Kidney glomerular epithelial cell (primary cell): Measurements from ENCODE around the gene GALNT11.
"Not testable (repeated sequence)": the region's sequence is repeated elsewhere in the genome, so short reads cannot be mapped to it uniquely, and the experiment has no call there.

ENCODE experiments used
- DNase-seq: peaks from one replicate; lab custom pipeline; 2025; lab: John Stamatoyannopoulos, UW

GALNT11 gene

GRCh38 chr7:152075379-152075778 is 49.9 kb downstream of the GALNT11 start:
- not testable (repeated sequence) for DNase-seq

- no peak for DNase-seq
These were observed 50.9 kb downstream of the GALNT11 start for GRCh38 chr7:152076324-152076821.

DNA sequence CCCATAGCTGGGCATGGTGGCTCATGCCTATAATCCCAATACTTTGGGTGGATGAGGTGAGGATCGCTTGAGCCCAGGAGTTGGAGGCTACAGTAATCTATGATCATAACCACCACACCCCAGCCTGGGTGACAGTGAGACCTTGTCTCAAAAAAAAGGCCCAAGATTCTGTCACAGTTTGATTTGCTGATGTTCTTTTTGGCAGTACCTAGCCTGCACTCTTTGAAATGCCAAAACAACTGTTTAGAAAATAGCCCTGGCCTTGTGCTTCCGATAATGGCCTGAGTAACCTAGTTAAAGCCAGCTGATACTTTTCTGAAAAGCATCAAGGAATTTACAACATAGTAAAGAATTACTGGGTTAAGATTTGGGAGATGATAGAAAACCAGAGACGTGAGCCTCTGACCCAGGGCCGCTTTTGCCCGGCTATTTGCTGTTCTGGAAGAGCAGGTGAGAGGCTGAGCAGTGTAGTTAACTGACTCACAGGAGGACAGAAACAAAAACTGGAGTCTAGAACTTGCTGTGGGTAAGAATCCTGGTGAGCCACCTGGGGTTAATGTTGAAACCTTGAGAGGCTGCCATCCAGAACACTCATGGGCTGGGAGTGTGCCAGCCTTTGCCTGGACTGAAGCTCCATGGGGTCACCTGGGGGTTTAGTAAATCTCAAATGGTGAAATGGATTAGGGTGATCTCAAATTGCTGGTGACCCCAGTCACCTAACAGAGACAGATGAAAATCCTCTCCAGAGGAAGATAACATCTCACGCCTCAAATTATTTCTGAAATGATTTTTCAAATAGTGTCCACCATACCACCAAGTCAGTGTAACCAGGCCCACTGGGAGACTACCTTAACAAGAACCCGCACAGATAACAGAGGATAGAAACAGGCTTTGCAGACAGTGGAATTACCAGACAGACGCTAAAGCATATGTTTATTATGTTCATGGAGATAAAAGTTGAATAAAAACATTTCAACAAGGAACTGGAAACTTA is 51.8 kb downstream of the GALNT11 start:
- no peak for DNase-seq

GRCh38 chr7:152078025-152078424 is 52.6 kb downstream of the GALNT11 start:
- DNase-seq: no peak

DNA sequence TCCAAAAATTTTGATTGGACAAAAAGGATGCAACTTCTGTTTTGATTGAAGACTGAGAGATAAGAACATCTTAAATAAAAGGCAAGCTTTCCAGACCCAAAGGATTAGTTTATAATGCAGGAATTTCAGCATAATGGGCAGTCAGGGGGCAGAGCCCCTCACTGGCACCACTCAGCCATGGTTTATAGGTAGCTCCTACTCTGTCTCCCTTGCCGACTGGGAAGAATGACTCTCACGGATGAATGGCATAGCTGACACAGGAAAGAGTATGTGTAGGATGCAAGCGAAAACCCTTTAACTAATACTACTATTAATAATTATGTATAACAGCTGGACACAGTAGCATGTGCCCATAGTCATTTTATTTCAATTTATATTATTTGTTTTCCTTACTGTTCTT is 53.3 kb downstream of the GALNT11 start:
- no peak for DNase-seq

- no peak for DNase-seq
These were observed 55.6 kb downstream of the GALNT11 start for GRCh38 chr7:152081088-152081487.

DNA sequence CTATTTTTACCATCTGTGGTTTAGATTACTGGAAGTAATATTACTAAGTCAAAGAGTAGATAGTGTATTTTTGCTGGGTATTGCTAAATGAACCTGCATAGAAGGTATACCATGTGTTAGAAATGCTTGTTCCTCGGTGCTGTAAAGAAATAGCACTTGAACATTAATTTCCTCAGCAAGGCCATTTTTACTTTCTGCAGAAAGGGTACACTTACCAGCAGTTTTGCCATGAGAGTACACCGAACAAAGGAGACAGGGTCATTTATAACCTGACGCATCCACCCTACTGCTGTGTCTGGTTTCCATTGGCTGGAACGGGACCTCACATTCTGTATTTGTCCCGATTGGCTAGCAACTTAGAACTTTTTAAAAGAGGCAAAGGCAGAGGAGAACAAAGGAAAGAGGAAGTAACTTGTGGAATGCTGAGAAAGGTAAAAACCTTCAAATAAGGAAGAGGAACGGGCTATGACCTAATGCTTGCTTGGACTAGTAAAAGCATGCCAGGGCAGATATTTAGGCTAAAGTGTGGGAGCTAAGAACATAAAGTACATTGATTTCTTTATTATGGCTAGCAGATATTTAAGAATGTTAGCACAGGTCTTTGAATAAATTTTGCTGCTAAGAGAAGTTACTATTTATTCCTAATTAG is 56.7 kb downstream of the GALNT11 start:
- not testable (repeated sequence) for DNase-seq

DNA sequence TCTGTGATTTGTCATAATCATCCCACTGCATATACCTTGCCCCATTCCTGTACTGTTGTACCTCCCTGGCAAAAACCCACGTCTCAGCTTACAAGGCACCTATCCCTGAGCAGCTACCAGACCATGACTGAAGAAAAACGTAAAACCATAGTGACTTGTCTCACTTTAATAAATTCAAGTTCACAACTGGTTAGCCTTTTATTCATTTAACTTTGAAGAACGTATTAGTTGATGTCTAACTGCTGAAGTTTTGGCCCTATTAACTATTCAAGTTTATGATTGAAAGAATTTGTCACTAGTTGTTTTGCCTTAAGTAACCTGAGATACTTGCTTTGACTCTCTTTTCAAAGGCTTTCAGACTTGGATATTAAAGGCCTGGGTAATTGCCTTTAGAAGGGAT is 59.7 kb downstream of the GALNT11 start:
- DNase-seq: peak; percentile 48

- DNase-seq: no peak
These were observed 61.0 kb downstream of the GALNT11 start for GRCh38 chr7:152086513-152086912.

DNA sequence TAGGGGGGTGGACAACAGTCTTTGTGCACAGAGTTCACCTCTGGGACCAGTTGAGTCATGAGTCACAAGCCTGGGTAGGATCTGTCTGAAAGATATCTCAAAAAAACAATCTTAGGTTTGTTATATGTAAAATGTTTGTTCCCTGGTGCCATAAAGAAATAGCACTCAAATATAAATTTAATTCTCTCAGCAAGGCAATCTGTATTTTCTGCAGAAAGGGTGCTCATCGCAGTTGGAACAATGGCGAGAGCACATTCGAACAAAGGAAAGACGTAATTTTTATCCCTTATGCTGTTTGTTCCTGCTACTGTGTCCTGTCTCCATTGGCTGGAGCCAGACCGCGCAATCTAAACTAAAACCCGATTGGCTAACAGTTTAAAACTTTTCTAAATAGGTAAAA is 63.7 kb downstream of the GALNT11 start:
- DNase-seq: no peak

GRCh38 chr7:152090747-152091146 is 65.3 kb downstream of the GALNT11 start:
- no peak for DNase-seq

GRCh38 chr7:152093717-152094116 is 68.2 kb downstream of the GALNT11 start:
- DNase-seq: no peak

- DNase-seq: no peak
These were observed 70.3 kb downstream of the GALNT11 start for GRCh38 chr7:152095771-152096170.

GRCh38 chr7:152097330-152097729 is 71.9 kb downstream of the GALNT11 start:
- DNase-seq: no peak

GRCh38 chr7:152103066-152103465 is 77.6 kb downstream of the GALNT11 start:
- DNase-seq: no peak

GRCh38 chr7:152103691-152104090 is 78.2 kb downstream of the GALNT11 start:
- DNase-seq: no peak

- DNase-seq: no peak
These were observed 79.7 kb downstream of the GALNT11 start for GRCh38 chr7:152105205-152105604.

DNA sequence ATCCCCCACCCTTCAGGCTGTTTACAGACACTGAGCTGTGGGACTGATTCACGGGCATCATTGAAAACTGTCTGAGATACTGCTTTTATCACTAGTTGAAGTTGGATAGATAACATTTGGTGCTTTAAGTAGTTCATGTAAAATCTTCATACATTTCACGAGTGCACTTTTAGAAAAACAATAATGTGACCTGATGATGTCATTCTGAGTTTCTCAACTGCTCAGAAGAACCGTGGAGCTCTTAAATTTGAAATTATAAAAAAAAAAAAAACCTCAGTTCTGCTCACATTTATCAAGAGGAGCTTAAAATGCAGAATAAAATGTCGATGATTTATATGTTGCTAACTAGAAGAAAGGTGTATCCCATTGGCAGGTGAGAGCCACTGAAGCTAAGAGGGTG is 81.5 kb downstream of the GALNT11 start:
- DNase-seq: no peak

DNA sequence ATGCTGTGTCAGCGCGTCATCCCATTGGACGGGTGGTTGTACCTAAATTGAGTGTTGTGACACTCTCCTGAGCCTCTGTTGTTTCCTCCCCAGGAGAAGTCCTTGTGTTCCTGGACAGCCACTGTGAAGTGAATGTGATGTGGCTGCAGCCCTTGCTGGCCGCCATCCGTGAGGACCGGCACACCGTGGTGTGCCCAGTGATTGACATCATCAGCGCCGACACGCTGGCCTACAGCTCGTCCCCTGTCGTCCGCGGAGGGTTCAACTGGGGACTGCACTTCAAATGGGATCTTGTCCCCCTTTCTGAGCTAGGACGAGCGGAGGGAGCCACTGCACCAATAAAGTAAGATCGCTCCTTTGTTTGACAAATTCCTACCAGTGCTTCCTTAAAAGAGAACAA is 82.5 kb downstream of the GALNT11 start:
- DNase-seq: no peak

DNA sequence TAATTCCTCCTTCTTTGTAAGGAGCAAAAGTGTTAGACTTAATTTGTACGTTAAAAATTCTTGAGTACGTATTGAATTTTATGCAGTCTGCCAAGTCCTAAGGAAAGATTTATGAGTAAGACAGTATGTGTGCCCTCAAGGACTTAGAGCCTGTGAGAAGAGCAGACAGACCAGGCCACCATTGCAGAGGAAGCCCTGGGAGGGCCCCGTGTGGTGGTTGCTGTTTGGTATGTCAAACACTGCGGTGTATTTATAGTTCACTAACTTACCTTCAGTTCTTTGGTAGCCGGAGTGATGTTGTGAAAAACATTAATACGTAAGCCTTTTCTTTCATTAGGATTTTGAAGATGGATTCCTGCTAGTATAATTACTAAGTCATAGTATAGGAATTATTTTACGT is 82.9 kb downstream of the GALNT11 start:
- no peak for DNase-seq

DNA sequence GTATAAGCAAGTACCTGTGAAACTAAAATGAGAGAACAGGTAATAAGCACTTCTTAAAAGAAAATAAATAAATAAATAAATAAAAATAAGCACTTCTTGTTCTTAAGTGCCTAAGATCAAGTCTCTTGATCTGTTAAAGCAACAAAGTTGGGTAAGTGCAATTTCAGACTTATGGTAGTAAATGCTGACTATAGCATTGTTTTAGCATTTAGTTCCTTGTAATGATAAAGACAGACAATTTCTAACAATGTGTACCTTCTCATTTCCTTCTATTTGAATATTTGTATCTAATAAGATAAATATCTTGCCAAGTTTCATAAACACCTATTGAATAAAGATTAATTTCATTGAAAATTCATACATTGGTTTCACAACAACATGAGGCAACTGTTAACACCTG is 87.4 kb downstream of the GALNT11 start:
- no peak for DNase-seq

DNA sequence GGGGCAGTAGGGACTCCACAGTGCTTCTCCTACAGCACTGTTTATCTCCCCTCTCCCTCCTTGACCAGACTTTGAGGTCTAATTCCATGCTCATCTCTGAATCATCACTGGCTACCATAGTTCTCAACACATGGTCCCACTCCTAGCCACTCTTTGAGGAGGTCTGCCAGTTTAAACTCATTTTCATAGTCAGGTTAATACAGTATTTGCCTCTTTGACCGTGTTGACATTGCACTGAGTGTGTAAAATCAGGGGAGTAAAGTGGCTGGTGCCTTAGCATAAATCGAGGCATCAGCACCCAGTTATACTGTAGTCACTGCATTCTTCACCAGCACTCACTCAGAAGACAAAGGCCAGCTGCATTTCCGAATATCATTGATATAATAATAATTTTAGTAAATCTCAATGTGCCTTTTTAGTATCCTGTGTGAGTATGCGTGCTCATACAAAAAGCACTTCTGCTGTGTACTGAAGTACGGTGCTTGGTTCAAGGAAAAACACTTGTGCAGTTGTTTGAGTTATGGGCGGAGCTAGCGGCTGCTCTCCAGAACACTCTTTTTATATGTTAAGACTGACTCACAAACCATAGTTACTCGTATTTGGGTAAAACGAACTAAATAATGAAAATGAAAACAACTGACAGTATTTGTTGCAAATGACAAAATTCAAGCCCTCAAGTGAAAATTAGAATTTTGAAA is 89.7 kb downstream of the GALNT11 start:
- DNase-seq: no peak
